AG04450 (cell line): Measurements from ENCODE around the gene ANXA6. TPM values are rescaled to one million over a fixed set of nuclear protein-coding genes. Genes with fewer than 3 reads are reported as not detected.

Experiments used
- CTCF ChIA-PET: fragments of 300-600, 350-600 bp; formaldehyde crosslinking; extraction: SDS; loops from one replicate; lab custom pipeline; 2022; ENCODE audit warnings: antibody characterized with exemption, inconsistent platforms; lab: Charles Lee
- POLR2A ChIA-PET: fragments of 350-600 bp; formaldehyde crosslinking; extraction: SDS; loops from one replicate; lab custom pipeline; 2021; ENCODE audit warnings: antibody characterized with exemption, inconsistent platforms; lab: Yijun Ruan, JAX
- DNase-seq: peaks from one replicate; pipeline ENCODE4 v3.0.0-alpha.2; 2011; ENCODE audit warnings: low read depth, low spot score
- H3K27ac ChIP-seq: one replicate; pipeline ENCODE4 v1.5.1; 2012; ENCODE audit warnings: low read depth, low read length, control low read depth
- H3K27me3 ChIP-seq: one replicate; pipeline ENCODE4 v1.6.0; 2012; ENCODE audit warnings: low read length; ENCODE audit not compliant: control insufficient read depth, insufficient read depth
- H3K4me3 ChIP-seq: 2 replicates; pipeline ENCODE4 v1.5.1; 2011; ENCODE audit warnings: mild to moderate bottlenecking, low read depth, low read length, control low read depth
- H3K9me3 ChIP-seq: 2 replicates; pipeline ENCODE4 v1.5.1; 2012; ENCODE audit warnings: low read length; ENCODE audit not compliant: control insufficient read depth, insufficient read depth
- CTCF ChIP-seq: IDR thresholded peaks from 2 replicates; pipeline ENCODE4 v1.5.1; 2011; ENCODE audit warnings: low read depth, low read length, control low read depth, inconsistent platforms
- polyA plus RNA-seq: library from polyadenylated mRNA; depleted of rRNA; stranded (reverse); fragments of >200 nt; gene quantifications from 2 replicates; pipeline ENCODE4 v1.2.3, GENCODE V29; 2011

The ANXA6 gene
- polyA plus RNA-seq, 1 experiment: 502 TPM

DNA sequence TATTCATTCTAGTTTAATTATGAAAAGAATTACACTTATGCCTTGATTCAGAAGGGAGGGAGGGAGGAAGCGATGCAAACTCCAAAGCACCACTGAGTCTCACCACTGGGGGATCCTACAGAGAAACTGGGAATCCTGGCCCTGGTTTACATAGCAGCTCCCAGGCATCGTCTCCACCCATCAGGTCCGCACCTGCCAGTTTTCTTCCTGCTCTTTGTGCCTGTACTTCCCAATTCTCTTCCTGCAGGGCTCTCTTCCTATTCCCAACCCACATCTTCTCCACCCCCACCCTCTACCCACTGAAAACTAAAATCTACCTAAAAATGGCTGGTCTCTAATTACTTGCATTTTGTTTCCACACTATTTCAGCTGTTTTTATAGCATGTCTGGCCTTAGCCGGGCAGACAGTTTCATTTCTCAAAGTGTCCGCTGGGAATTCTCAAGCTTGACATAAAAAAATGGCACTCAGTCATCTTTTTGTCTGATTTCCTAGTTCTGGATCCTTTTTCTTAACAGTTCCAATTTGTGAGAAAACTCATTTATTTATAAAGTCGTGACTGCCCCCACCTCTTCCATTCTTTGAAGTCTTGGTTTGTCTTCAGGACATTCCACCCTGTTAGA lies 75.2 kb downstream of the ANXA6 start:
- H3K4me3 ChIP-seq: no peak overlapping the region; the same call in 1 of the 2 replicates
- POLR2A ChIA-PET: interaction anchor here (0.6 to 1.5 kb wide), 2 partner anchors 8 to 40 kb away, joined by 3 to 6 read pairs; no protein-coding TSS in a partner anchor
- H3K9me3 ChIP-seq: no peaks in the 10 kb centered on the region
- no peak overlapping the region for H3K27ac ChIP-seq
- CTCF ChIA-PET: interaction anchor here (0.7 to 3.8 kb wide), 11 partner anchors 7 to 657 kb away, joined by 3 to 19 read pairs (median 3); no protein-coding TSS in a partner anchor
- no peaks in the 10 kb centered on the region for H3K27me3 ChIP-seq
- TF ChIP-seq CTCF: peak; percentile 55
- no peak for DNase-seq

DNA sequence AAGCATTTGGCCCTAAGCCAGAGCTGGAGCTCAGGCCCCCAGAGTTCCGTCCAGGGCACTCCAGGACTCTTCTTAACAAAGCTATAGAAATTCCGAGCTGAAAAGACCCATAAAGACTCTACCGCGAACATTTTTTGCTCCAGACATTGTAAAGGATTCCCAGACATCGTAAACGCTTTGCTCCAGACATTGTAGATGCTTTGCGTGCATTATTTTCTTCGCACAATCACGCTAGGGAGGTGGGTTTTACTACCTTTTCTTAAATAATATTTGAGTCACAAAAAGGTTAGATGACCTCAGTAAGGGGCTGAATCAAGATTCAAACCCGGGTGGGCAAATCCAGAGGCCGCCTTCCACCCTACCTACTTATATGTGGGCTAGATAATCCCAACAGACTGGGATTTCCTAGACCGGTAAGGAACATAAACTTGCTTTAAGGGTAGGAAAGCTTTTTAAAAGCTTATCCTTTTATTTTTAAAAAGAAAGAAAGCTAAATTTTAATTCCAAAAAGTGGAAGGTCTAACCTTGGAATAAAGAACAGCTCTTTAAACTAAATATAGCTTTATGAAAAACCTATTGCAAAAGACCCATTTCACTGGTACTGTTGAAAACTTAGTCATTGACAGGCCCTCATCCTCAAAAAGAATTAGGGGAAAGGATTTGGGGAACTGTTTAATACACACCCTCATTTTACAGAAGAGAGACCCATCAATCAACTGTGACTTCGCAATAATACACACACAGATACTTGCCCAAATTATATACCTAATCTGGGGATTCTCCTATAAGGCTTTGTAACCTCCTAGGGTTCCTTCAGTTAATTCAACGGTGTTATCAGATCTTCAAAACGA lies 75.9 kb downstream of the ANXA6 start:
- POLR2A ChIA-PET: interaction anchor here (0.6 to 2.2 kb wide), 4 partner anchors 9 to 40 kb away, joined by 3 to 13 read pairs (median 6); no protein-coding TSS in a partner anchor
- no peak for TF ChIP-seq CTCF

GRCh38 chr5:151080613-151081430 lies 76.8 kb downstream of the ANXA6 start, which contains the start of gene TNIP1:
Gene TNIP1, minus strand, starts transcription at chr5:151081034. Its CDS starts 15,939 bp downstream, at chr5:151065095.
- H3K9me3 ChIP-seq: no peaks in the 10 kb centered on the region
- H3K4me3 ChIP-seq: peak within 1 kb of the TSS; percentile 82
- ChIA-PET POLR2A (interaction anchor here (0.6 to 2.2 kb wide), 4 partner anchors 9 to 172 kb away, joined by 3 to 13 read pairs (median 4); partner anchors contain the start of gene GM2A), CTCF (interaction anchor here (0.8 to 3.8 kb wide), 8 partner anchors 9 to 34 kb away, joined by 3 to 19 read pairs (median 4); no protein-coding TSS in a partner anchor)
- DNase-seq: no peak
- TF ChIP-seq CTCF: no peak
- no peaks in the 10 kb centered on the region for H3K27me3 ChIP-seq
- H3K27ac ChIP-seq: peak within 1 kb of the TSS; percentile 90

More for the DNA sequence above, 75.9 kb downstream of the ANXA6 start:
- no peak for DNase-seq
- no peaks in the 10 kb centered on the region for H3K9me3 ChIP-seq
- H3K27me3 ChIP-seq: no peaks in the 10 kb centered on the region
- CTCF ChIA-PET: interaction anchor here (0.7 to 3.8 kb wide), 8 partner anchors 8 to 658 kb away, joined by 3 to 19 read pairs (median 3); no protein-coding TSS in a partner anchor
- H3K27ac ChIP-seq: peak overlapping the region; percentile 85
- H3K4me3 ChIP-seq: peak overlapping the region; percentile 82

- ChIA-PET CTCF (interaction anchor here (0.8 to 1.6 kb wide), 4 partner anchors 14 to 32 kb away, joined by 3 to 5 read pairs (median 4); no protein-coding TSS in a partner anchor), POLR2A (interaction anchor here (2.2 kb wide), 1 partner anchor 13 kb away, joined by 13 read pairs; no protein-coding TSS in a partner anchor)
- peak overlapping the region; percentile 82 for H3K4me3 ChIP-seq
- DNase-seq: no peak
- no peak for TF ChIP-seq CTCF
- no peaks in the 10 kb centered on the region for H3K27me3 ChIP-seq
- peak overlapping the region; percentile 24 for H3K27ac ChIP-seq
- no peaks in the 10 kb centered on the region for H3K9me3 ChIP-seq
Measured at GRCh38 chr5:151079838-151080612, 77.6 kb downstream of the ANXA6 start.
